GM18867 (cell line): ENCODE results near the gene KLK6.
"Not testable (repeated sequence)": the region's sequence is repeated elsewhere in the genome, so short reads cannot be mapped to it uniquely, and the experiment has no call there.

ENCODE experiments used
- ATAC-seq: cut with Tn5 transposase; IDR thresholded peaks from one replicate; pipeline ENCODE4 v1.9.1; 2021; ENCODE audit warnings: mild to moderate bottlenecking, moderate library complexity; ENCODE audit not compliant: unreplicated experiment

The KLK6 gene

GRCh38 chr19:50994129-50994528 is 24.7 kb upstream of the KLK6 start:
- ATAC-seq, result no peak

- no peak for ATAC-seq
Measured at GRCh38 chr19:50992666-50993035, 23.3 kb upstream of the KLK6 start.

GRCh38 chr19:50984416-50984815 is 15.0 kb upstream of the KLK6 start:
- ATAC-seq, result not testable (repeated sequence)

GRCh38 chr19:50983625-50984292 is 14.4 kb upstream of the KLK6 start, which contains the start of gene KLK7:
KLK7 (minus strand) TSS chr19:50983917; CDS start chr19:50982399, 1,518 bp downstream.
- no peak for ATAC-seq

GRCh38 chr19:50982186-50982585 is 12.8 kb upstream of the KLK6 start:
- no peak for ATAC-seq

- no peak for ATAC-seq
Measured at GRCh38 chr19:50981587-50982146, 12.3 kb upstream of the KLK6 start.

GRCh38 chr19:50980208-50980607 is 10.8 kb upstream of the KLK6 start:
- no peak for ATAC-seq

- no peak for ATAC-seq
Measured at GRCh38 chr19:50979758-50980157, 10.4 kb upstream of the KLK6 start.

- ATAC-seq, result no peak
Measured at GRCh38 chr19:50978772-50979390, 9.5 kb upstream of the KLK6 start.

GRCh38 chr19:50977626-50978025 is 8.2 kb upstream of the KLK6 start:
- ATAC-seq, result no peak

GRCh38 chr19:50975766-50976165 is 6.4 kb upstream of the KLK6 start:
- ATAC-seq, result no peak

GRCh38 chr19:50974702-50975556 is 5.5 kb upstream of the KLK6 start:
- ATAC-seq, result no peak

- ATAC-seq, result no peak
Measured at GRCh38 chr19:50972795-50973376, 3.5 kb upstream of the KLK6 start.

- not testable (repeated sequence) for ATAC-seq
Measured at GRCh38 chr19:50969810-50970209, 419 bp upstream of the KLK6 start.

GRCh38 chr19:50968716-50969412 is 527 bp downstream of the KLK6 start:
- no peak for ATAC-seq

- ATAC-seq, result no peak
Measured at GRCh38 chr19:50967929-50968715, 1.3 kb downstream of the KLK6 start.

- ATAC-seq, result no peak
Measured at GRCh38 chr19:50964266-50964665, 5.1 kb downstream of the KLK6 start.

GRCh38 chr19:50963381-50963780 is 6.0 kb downstream of the KLK6 start:
- no peak for ATAC-seq

- ATAC-seq, result no peak
Measured at GRCh38 chr19:50962245-50962644, 7.1 kb downstream of the KLK6 start.
